Body of pancreas (tissue), 4 donors: Measurements from ENCODE around the gene EDNRA. TPM values are rescaled to one million over a fixed set of nuclear protein-coding genes. Genes with fewer than 3 reads are reported as not detected.

Experiments used
- ATAC-seq: fragments of 150-250 bp; one replicate; pipeline ENCODE4 v1.9.1; 2016
- DNase-seq, 4 donors: peaks; one replicate each; pipeline ENCODE4 v3.0.0-alpha.2; 2019
- H3K27ac ChIP-seq, 4 donors: fragments of 200-600 bp; sonication (generic); 1 replicate in 3 of 4; 2 replicates in 1 of 4; pipeline versions ENCODE4 v1.5.1 to v1.6.1; 2016 to 2019; ENCODE audit warnings: mild to moderate bottlenecking in 1 of 4, mixed read lengths in 1 of 4, moderate library complexity in 1 of 4
- H3K27me3 ChIP-seq, 2 donors: fragments of 200-600 bp; sonication (generic); one replicate each; pipeline ENCODE4 v1.6.0; 2016; ENCODE audit warnings: mild to moderate bottlenecking in 1 of 2
- H3K36me3 ChIP-seq, 2 donors: fragments of 200-600 bp; sonication (generic); replicated peaks in 1 of 2; 2 replicates each; pipeline ENCODE4 v1.5.1; 2016; ENCODE audit warnings: low read depth in 2 of 2; ENCODE audit not compliant: insufficient read depth in 1 of 2
- H3K4me1 ChIP-seq: fragments of 200-600 bp; sonication (generic); one replicate; pipeline ENCODE4 v1.6.0; 2016
- H3K4me3 ChIP-seq, 2 donors: fragments of 200-600 bp; sonication (generic); 1 replicate in 1 of 2; 2 replicates in 1 of 2; pipeline ENCODE4 v1.5.1; 2016 to 2019
- H3K9me3 ChIP-seq, 3 donors: fragments of 200-600 bp; sonication (generic); 1 replicate in 2 of 3; 2 replicates in 1 of 3; pipeline ENCODE4 v1.5.1; 2016
- CTCF ChIP-seq, 7 experiments: fragments of 450-650 bp in 4 of 7; fragments of 200-600 bp in 3 of 7; sonication (generic) in 3 of 7; IDR thresholded peaks; one replicate each; pipeline ENCODE4 v1.5.1; 2016 to 2019; ENCODE audit warnings: antibody characterized with exemption in 7 of 7
- POLR2A ChIP-seq, 3 donors: fragments of 450-650 bp; IDR thresholded peaks; one replicate each; pipeline ENCODE4 v1.6.1; 2016; ENCODE audit warnings: antibody characterized with exemption in 3 of 3, mild to moderate bottlenecking in 2 of 3
- WGBS, 2 donors: methylation state at CpG; one replicate each; pipeline ENCODE4 v1.1.5; 2017; 5-methylcytosine and 5-hydroxymethylcytosine counted together
- intact Hi-C: fragments of 100-400 bp; cut with DNase I; formaldehyde crosslinking; loops from one replicate; pipeline ENCODE4 v1.15.1; 2023
- total RNA-seq, 2 donors: library from RNA; depleted of rRNA; stranded (reverse); fragments of >200 nt; gene quantifications; one replicate each; pipeline ENCODE4 v1.1.0, GENCODE V29; 2016

The EDNRA gene
- total RNA-seq, 2 donors from 2014 or later = 1.3 TPM

- H3K9me3 ChIP-seq = no peaks in the 10 kb centered on the region
- no peaks in the 10 kb centered on the region for H3K27me3 ChIP-seq
- intact Hi-C loops = no loop called here
- TF ChIP-seq CTCF (IDR thresholded peaks at IDR 0.05) (no peak), POLR2A (IDR thresholded peaks at IDR 0.05) (no peak)
- H3K4me1 ChIP-seq = no peaks in the 10 kb centered on the region
- no peak overlapping the region for H3K4me3 ChIP-seq
- ATAC-seq (no peak), DNase-seq (no peak)
- H3K36me3 ChIP-seq = no peaks in the 10 kb centered on the region
- 55 to 64% methylated on average over 3 of the region's 3 CpGs for WGBS, 2 donors
- no peak overlapping the region for H3K27ac ChIP-seq
Observed at GRCh38 chr4:147578593-147578992, 97.7 kb downstream of the EDNRA start.

DNA sequence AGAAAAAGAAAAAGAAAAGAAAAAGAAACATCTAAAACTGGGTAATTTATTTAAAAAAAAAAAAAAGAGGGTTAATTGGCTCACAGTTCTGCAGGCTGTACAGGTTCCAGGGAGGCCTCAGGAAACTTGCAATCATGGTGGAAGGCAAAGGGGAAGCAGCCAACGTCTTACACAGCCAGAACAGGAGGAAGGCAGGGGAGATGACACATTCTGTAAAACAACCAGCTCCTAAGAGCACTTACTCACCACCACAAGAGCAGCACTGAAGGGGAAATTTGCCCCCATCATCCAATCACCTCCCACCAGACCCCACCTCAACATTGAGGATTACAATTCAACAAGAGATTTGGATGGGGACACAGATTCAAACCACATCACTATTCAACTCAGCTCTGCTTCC is 99.5 kb downstream of the EDNRA start:
- intact Hi-C loops = no loop called here
- 37 to 45% methylated on average over 1 of the region's 1 CpG for WGBS, 2 donors
- ATAC-seq (no peak), DNase-seq (no peak)
- H3K36me3 ChIP-seq = no peaks in the 10 kb centered on the region
- TF ChIP-seq POLR2A (IDR thresholded peaks at IDR 0.05) = no peak
- TF ChIP-seq CTCF (IDR thresholded peaks at IDR 0.05) = no peak
- no peaks in the 10 kb centered on the region for H3K27me3 ChIP-seq
- no peaks in the 10 kb centered on the region for H3K9me3 ChIP-seq
- H3K27ac ChIP-seq = no peak overlapping the region
- no peaks in the 10 kb centered on the region for H3K4me1 ChIP-seq
- no peak overlapping the region for H3K4me3 ChIP-seq

GRCh38 chr4:147581606-147582350 is 100.9 kb downstream of the EDNRA start:
- DNase-seq (no peak), ATAC-seq (no peak)
- Histone ChIP-seq H3K4me1 (no peaks in the 10 kb centered on the region), H3K36me3 (no peaks in the 10 kb centered on the region), H3K27ac (no peak overlapping the region), H3K4me3 (no peak overlapping the region), H3K9me3 (no peaks in the 10 kb centered on the region), H3K27me3 (no peaks in the 10 kb centered on the region)
- intact Hi-C loops = no loop called here
- TF ChIP-seq CTCF (IDR thresholded peaks at IDR 0.05) = no peak
- TF ChIP-seq POLR2A (IDR thresholded peaks at IDR 0.05) = no peak
- 68 to 70% methylated on average over 6 of the region's 6 CpGs for WGBS, 2 donors

DNA sequence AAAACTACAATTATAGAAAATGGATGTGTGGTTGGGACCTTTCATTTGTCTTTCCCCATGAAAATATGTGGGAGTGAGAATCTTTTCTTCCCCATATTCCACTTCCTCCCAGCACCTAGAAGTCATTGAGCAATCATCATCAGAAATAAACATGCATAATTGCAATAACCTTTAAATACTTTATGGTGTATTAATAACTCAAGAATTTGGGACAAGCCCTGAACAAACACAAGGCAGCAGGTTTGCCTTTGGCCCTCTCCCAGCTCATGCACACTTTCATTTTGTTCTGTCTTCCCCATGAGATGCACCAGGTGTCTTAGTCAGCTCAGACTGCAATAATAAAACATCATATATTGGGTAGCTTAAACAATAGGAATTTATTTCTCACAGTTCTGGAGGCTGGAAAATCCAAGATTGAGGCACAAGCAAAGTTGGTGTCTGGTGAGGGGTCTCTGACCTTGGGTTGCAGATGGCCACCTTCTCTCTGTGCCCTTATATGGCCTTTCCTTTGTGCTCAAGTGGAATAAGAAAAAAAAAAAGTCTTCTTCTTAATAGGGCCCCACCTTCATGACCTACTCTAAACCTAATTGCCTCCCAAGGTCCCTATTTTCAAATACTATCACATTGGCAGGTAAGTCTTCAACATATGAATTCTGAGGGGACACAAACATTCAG is 101.6 kb downstream of the EDNRA start:
- Histone ChIP-seq H3K9me3 (no peaks in the 10 kb centered on the region), H3K27ac (no peak overlapping the region), H3K36me3 (no peaks in the 10 kb centered on the region), H3K4me1 (no peaks in the 10 kb centered on the region), H3K4me3 (no peak overlapping the region), H3K27me3 (no peaks in the 10 kb centered on the region)
- intact Hi-C loops = no loop called here
- DNase-seq = no peak
- TF ChIP-seq POLR2A (IDR thresholded peaks at IDR 0.05) (no peak), CTCF (IDR thresholded peaks at IDR 0.05) (no peak)
- no peak for ATAC-seq

- H3K4me3 ChIP-seq = no peak overlapping the region
- 67 to 77% methylated on average over 1 of the region's 1 CpG for WGBS, 2 donors
- ATAC-seq = no peak
- H3K27ac ChIP-seq = no peak overlapping the region
- no peaks in the 10 kb centered on the region for H3K9me3 ChIP-seq
- H3K27me3 ChIP-seq = no peaks in the 10 kb centered on the region
- no peak for DNase-seq
- intact Hi-C loops = no loop called here
- no peaks in the 10 kb centered on the region for H3K36me3 ChIP-seq
- no peak for TF ChIP-seq CTCF (IDR thresholded peaks at IDR 0.05)
- TF ChIP-seq POLR2A (IDR thresholded peaks at IDR 0.05) = no peak
- no peaks in the 10 kb centered on the region for H3K4me1 ChIP-seq
Observed at GRCh38 chr4:147583876-147584275, 103.0 kb downstream of the EDNRA start.
